ENCODE measurements around the gene HPCAL1. TPM values are rescaled to one million over a fixed set of nuclear protein-coding genes. Genes with fewer than 3 reads are reported as not detected.

HPCAL1 gene
- total and polyA plus RNA-seq, 2 of the 4 experiments (the other 2 are of a cell fraction): 8.2 to 33.7 TPM

GRCh38 chr2:10327896-10328669 is 25.4 kb downstream of the HPCAL1 start:
- H3K23ac ChIP-seq (ENCODE audit: low read depth, low read length): no peak overlapping the region
- no peaks in the 10 kb centered on the region for H3K9me3 ChIP-seq (ENCODE audit: control insufficient read depth, insufficient read depth, low read length)
- no peak overlapping the region for H4K91ac ChIP-seq (ENCODE audit: insufficient read depth, low read depth, low read length)
- no peak overlapping the region for H3K27ac ChIP-seq (ENCODE audit: insufficient read depth, low read length)
- H3K79me1 ChIP-seq (ENCODE audit: low read depth in 1 of 2, low read length in 2 of 2): peaks cover 10 to 63% of the 10 kb centered on the region in 2 experiments
- no peak overlapping the region for H3K4me3 ChIP-seq (ENCODE audit: insufficient read depth, low read depth, low read length)
- in situ Hi-C loops (cut with MboI; ENCODE audit: low sequenced_read_pairs): no loop called here
- H2AK9ac ChIP-seq (replicated peaks; ENCODE audit: low read depth, low read length, poor library complexity): no peak overlapping the region
- no CpG with 5 or more reads among the region's 7 CpGs for WGBS, 2 experiments (ENCODE audit: extremely low coverage in 2 of 2, insufficient read length in 1 of 2)
- peaks cover 15% of the 10 kb centered on the region for H3K4me1 ChIP-seq (ENCODE audit: control insufficient read depth, insufficient read depth, low read length)
- no peak overlapping the region for H2AK5ac ChIP-seq (ENCODE audit: low read depth, low read length)
- H2BK5ac ChIP-seq (ENCODE audit: low read depth, low read length, poor library complexity, severe bottlenecking): no peak overlapping the region
- DNase-seq (no peak), ATAC-seq (ENCODE audit: low read depth) (no peak)
- no peak overlapping the region for H3K18ac ChIP-seq (ENCODE audit: low read depth, low read length)
- H3K9ac ChIP-seq (ENCODE audit: low read depth, low read length): no peak overlapping the region
- no peak overlapping the region for H3K56ac ChIP-seq (ENCODE audit: extremely low read depth, insufficient read depth, low read length)
- dilution Hi-C loops (cut with HindIII; ENCODE audit: low sequenced_read_pairs, unreplicated experiment): no loop called here
- H3K4me2 ChIP-seq (ENCODE audit: low read depth, low read length): no peak overlapping the region
- H2BK15ac ChIP-seq (ENCODE audit: low read depth, low read length): no peak overlapping the region
- intact Hi-C loops (cut with micrococcal nuclease): no loop called here
- POLR2A ChIA-PET (ENCODE audit: unreplicated experiment): interaction anchor here (0.7 kb wide), 1 partner anchor 42 kb away, joined by 3 read pairs; no protein-coding TSS in a partner anchor
- no peak overlapping the region for H2AFZ ChIP-seq (replicated peaks; ENCODE audit: low read length, poor library complexity)
- H3K9me1 ChIP-seq (ENCODE audit: insufficient read depth, low read length): peaks cover 14% of the 10 kb centered on the region
- H4K5ac ChIP-seq (ENCODE audit: low read depth, low read length): no peak overlapping the region
- no peak overlapping the region for H2BK120ac ChIP-seq (ENCODE audit: low read depth, low read length)
- TF ChIP-seq, protein P1, sequence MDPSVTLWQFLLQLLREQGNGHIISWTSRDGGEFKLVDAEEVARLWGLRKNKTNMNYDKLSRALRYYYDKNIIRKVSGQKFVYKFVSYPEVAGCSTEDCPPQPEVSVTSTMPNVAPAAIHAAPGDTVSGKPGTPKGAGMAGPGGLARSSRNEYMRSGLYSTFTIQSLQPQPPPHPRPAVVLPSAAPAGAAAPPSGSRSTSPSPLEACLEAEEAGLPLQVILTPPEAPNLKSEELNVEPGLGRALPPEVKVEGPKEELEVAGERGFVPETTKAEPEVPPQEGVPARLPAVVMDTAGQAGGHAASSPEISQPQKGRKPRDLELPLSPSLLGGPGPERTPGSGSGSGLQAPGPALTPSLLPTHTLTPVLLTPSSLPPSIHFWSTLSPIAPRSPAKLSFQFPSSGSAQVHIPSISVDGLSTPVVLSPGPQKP (IDR thresholded peaks at IDR 0.05; ENCODE audit: borderline replicate concordance, low read depth, low read length): no peak
- TF ChIP-seq POLR2A (IDR thresholded peaks at IDR 0.05; ENCODE audit: low read depth, low read length): no peak
- no peak for TF ChIP-seq USF2 (IDR thresholded peaks at IDR 0.05; ENCODE audit: low read depth, low read length)
- TF ChIP-seq RCOR1 (IDR thresholded peaks at IDR 0.05; ENCODE audit: insufficient replicate concordance, low read length): no peak
- no peak for TF ChIP-seq MAZ (IDR thresholded peaks at IDR 0.05; ENCODE audit: borderline replicate concordance, low read depth, low read length)
- no peak for TF ChIP-seq RFX5 (IDR thresholded peaks at IDR 0.05; ENCODE audit: low read depth, low read length)
- no peak for TF ChIP-seq CHD1 (IDR thresholded peaks at IDR 0.05; ENCODE audit: low read depth, low read length)
- no peak for TF ChIP-seq FOS (IDR thresholded peaks at IDR 0.05; ENCODE audit: low read depth, low read length)
- TF ChIP-seq SMC3 (IDR thresholded peaks at IDR 0.05; ENCODE audit: low read depth, low read length): no peak
- no peak for TF ChIP-seq CTCF (conservative IDR thresholded peaks at IDR 0.05; ENCODE audit: low read depth, low read length)
- TF ChIP-seq NFE2L2 (IDR thresholded peaks at IDR 0.05; ENCODE audit: low read depth, low read length): no peak
- TF ChIP-seq MXI1 (IDR thresholded peaks at IDR 0.05; ENCODE audit: borderline replicate concordance, low read depth, low read length): no peak
- no peak for TF ChIP-seq CEBPB (IDR thresholded peaks at IDR 0.05; ENCODE audit: low read depth, low read length)
- TF ChIP-seq RAD21 (IDR thresholded peaks at IDR 0.05; ENCODE audit: low read length): no peak
- TF ChIP-seq MAFK (IDR thresholded peaks at IDR 0.05; ENCODE audit: low read depth, low read length): no peak
- TF ChIP-seq BHLHE40 (IDR thresholded peaks at IDR 0.05; ENCODE audit: low read depth, low read length): no peak
- no peak overlapping the region for H3K4ac ChIP-seq (ENCODE audit: low read depth, low read length)
- no TSS peak for BruUV-seq (replicated peaks)
- H2BK20ac ChIP-seq (ENCODE audit: low read depth, low read length): no peak overlapping the region
- CTCF ChIA-PET: no interaction called here
- no peaks in the 10 kb centered on the region for H3K27me3 ChIP-seq (ENCODE audit: control insufficient read depth, insufficient read depth, low read length)
- no peak overlapping the region for H4K8ac ChIP-seq (ENCODE audit: low read depth in 2 of 2, low read length in 2 of 2)
- no peaks in the 10 kb centered on the region for H3K36me3 ChIP-seq (ENCODE audit: control insufficient read depth, insufficient read depth, low read length)
- no peak overlapping the region for H3K14ac ChIP-seq (replicated peaks; ENCODE audit: low read depth, low read length)
- H4K20me1 ChIP-seq (ENCODE audit: insufficient read depth, low read length): peaks cover 49% of the 10 kb centered on the region
